ENCODE measurements around the gene SULT1A3.
A peak's percentile ranks its signal among the peaks of the same experiment; 100 is the strongest.
"Not testable (repeated sequence)": the region's sequence is repeated elsewhere in the genome, so short reads cannot be mapped to it uniquely, and the experiment has no call there.

Gene SULT1A3

DNA sequence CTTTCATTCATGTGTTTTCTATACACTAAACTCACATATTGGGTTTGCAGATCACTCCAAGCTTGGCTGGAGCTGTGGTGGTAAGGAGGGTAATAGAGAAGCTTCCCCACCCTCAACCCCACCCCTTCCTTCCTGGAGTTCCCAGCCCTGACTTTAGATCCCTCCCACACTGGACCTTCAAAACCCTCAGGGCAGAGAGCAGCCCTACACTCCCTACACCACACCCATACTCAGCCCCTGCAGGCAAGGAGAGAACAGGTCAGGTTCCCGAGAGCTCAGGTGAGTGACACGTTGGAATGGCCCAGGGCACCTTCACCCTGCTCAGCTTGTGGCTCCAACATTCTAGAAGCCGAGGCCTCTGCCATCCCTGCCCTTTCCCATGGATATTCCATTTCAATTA, at the start of gene SULT1A3:
TSS of gene SULT1A3 (plus strand) at position 207 of the 400 bp plus-strand sequence. CDS start 1,474 bp downstream, outside the sequence.
- DNase-seq: not testable (repeated sequence)

DNA sequence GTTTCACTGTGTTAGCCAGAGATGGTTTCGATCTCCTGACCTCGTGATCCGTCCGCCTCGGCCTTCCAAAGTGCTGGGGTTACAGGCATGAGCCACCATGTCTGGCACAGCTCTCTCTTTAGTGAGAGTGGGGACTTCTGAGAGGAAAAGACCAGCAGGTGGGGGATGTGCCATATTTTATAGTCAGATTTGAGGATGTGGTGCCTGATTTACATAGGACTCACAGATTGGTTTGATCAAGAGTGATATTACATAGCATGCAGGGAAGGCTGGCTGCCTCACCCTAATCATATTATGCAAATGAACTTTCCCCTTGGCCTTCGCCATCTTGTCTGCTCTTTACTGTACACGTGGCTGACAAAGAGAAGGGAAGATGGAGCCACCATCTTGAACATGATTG, 48.0 kb upstream of the SULT1A3 start:
- DNase-seq: no peak

DNA sequence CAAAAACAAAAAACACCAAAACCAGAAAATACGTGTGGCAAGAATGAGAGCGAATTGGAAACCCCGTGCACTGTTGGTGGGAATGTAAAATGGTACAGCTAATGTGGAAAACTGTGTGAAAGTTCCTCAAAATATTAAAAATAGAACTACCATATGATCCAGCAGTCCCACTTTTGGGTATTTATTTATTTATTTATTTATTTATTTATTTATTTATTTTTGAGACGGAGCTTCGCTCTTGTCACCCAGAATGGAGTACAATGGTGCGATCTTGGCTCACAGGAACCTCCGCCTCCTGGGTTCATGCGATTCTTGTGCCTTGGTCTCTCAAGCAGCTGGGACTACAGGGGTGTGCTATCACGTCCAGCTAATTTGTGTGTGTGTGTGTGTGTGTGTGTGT, 46.5 kb upstream of the SULT1A3 start:
- no peak for DNase-seq

DNA sequence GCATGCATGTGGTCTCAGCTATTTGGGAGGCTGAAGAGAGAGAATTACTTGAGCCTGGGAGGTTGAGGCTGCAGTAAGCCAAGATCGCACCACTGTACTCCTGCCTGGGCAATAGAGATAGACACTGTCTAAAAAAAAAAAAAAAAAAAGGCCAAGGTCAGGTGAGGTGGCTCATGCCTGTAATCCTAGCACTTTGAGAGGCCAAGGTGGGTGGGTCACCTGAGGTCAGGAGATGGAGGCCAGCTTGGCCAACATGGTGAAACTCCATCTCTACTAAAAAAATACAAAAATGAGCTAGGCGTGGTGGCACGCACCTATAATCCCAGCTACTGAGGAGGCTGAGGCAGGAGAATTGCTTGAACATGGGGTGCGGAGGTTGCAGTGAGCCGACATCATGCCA, 43.9 kb upstream of the SULT1A3 start:
- no peak for DNase-seq

GRCh38 chr16:30157214-30157613, 41.8 kb upstream of the SULT1A3 start:
- no peak for DNase-seq

DNA sequence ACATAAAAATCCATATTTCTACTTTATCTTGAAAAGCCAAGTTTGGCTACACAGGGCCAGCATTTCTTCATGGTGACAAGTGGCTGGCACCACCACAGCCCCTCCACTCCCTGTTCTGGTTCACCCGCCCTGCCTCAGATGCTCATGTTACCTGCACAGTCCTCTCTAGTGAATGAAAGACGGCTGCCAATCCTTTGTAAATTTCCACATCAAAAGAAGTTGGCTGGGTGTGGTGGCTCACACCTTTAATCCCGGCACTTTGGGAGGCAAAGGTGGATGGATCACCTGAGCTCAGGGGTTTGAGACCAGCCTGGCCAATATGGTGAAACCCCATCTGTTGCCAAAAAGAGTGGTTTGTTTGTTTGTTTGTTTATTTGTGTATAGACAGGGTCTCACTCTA, 35.5 kb upstream of the SULT1A3 start:
- DNase-seq: no peak

DNA sequence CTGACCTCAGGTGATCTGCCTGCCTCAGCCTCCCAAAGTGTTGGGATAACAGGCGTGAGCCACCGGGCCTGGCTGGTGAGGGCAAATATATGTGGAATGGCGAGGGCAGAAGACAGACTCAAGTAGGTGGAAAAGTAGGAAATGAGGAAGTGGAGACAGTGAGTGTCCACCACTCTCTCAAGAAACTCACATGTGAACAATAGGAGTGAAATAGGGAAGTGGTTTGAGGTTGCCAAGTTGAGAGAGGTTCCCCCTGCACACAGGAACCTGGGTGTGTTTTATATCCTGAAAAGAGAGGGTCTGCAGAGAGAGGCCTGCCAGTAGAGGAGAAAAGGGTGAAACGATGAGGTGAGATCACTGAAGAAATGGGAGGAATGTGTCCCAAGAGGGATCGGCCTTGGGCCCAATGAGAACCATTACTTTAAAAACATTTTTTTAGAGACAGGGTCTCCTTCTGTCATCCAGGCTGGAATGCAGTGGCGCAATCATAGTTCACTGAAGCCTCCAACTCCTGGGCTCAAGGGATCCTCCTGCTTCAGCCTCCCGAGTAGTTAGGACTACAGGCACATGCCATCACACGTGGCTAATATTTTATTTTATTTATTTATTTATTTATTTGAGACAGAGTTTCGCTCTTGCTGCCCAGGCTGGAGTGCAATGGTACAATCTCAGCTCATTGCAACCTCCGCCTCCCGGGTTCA, 32.7 kb upstream of the SULT1A3 start:
- peak in 2 of 14 donors; percentile 7 to 23 for DNase-seq

GRCh38 chr16:30168746-30169145, 30.3 kb upstream of the SULT1A3 start:
- DNase-seq: not testable (repeated sequence)

- not testable (repeated sequence) for DNase-seq
These were observed 29.6 kb upstream of the SULT1A3 start for GRCh38 chr16:30169416-30169815.

DNA sequence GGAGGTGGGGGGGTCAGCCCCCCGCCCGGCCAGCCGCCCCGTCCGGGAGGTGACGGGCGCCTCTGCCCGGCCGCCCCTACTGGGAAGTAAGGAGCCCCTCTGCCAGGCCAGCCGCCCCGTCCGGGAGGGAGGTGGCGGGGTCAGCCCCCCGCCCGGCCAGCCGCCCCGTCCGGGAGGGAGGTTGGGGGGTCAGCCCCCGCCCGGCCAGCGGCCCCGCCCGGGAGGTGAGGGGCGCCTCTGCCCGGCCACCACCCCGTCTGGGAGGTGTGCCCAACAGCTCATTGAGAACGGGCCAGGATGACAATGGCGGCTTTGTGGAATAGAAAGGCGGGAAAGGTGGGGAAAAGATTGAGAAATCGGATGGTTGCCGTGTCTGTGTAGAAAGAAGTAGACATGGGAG, 28.9 kb upstream of the SULT1A3 start:
- DNase-seq: not testable (repeated sequence)

- no peak for DNase-seq
These were observed 26.0 kb upstream of the SULT1A3 start for GRCh38 chr16:30173054-30173453.

DNA sequence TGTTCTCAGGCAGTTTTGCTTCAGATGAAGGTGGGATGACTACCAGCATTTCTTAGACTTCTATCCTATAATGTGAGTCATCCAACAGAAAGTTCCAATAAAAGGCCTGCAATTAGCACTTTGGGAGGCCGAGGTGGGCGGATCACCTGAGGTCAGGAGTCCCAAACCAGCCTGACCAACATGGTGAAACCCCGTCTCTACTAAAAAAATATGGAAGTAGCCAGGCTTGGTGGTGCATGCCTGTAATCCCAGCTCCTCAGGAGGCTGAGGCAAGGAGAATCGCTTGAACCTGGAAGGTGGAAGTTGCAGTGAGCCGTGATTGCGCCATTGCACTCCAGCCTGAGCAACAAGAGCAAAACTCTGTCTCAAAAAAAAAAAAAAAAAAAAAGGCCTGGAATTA, 22.2 kb upstream of the SULT1A3 start:
- DNase-seq: not testable (repeated sequence)

DNA sequence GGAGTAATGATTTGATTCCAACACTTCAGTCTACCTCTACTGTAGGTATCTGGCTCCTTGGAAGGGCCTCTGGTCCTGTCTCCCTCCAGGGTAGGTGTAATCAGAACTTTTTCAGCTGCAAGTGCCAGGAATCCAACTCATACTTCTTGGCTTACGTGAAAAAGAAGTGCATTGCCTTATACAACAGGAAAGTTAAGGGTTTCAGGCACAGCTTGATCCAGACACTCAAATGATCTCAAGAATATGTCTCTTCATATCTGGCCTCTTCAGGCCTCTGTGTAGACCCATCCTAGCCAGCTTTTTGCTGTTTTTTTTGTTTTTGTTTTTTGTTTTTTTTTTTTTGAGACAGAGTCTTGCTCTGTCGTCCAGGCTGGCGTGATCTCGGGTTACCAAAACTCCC, 19.9 kb upstream of the SULT1A3 start:
- DNase-seq: no peak

DNA sequence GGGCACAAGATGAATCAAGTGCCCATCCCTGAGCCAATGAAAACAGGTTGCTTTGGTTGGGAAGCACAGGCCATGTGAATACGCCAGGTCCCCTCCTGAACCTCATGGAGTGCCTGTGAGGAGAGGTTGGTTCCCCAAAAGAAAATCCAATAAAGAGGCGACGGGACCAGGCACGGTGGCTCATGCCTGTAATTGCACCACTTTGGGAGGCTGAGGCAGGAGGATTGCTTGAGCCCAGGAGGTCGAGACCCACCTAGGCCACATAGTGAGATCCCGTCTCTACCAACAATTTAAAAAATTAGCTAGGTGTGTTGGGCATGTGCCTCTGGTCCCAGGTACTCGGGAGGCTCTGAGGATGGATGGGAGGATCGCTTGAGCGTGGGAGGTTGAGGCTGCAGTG, 19.1 kb upstream of the SULT1A3 start:
- DNase-seq: no peak

DNA sequence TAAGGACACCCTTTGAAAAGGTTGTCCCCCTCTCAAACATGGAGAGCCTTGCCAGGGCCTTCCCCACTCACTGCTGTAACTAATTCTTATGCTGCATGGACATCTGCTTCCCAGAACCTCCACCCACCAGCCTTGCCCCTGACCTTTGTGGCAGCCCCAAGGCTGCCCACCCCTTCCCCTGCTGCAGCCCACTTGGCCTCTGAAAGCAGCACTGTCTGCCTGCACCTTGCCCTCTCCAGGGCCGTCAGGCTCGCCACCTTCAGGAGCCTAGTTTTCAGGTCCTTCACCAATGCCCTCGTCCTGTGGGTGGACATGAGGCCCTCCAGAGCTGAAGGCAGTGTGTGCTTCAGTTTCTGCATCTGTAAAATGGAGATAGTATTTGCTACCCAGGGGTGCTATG, 18.3 kb upstream of the SULT1A3 start:
- DNase-seq: no peak

GRCh38 chr16:30183233-30184095, 15.6 kb upstream of the SULT1A3 start, which contains the start of gene CORO1A:
Gene CORO1A (plus strand): TSS chr16:30183602. CDS start chr16:30185210, 1,608 bp downstream.
- peak in 12 of 14 donors; percentile 17 to 81 (median 60) for DNase-seq

DNA sequence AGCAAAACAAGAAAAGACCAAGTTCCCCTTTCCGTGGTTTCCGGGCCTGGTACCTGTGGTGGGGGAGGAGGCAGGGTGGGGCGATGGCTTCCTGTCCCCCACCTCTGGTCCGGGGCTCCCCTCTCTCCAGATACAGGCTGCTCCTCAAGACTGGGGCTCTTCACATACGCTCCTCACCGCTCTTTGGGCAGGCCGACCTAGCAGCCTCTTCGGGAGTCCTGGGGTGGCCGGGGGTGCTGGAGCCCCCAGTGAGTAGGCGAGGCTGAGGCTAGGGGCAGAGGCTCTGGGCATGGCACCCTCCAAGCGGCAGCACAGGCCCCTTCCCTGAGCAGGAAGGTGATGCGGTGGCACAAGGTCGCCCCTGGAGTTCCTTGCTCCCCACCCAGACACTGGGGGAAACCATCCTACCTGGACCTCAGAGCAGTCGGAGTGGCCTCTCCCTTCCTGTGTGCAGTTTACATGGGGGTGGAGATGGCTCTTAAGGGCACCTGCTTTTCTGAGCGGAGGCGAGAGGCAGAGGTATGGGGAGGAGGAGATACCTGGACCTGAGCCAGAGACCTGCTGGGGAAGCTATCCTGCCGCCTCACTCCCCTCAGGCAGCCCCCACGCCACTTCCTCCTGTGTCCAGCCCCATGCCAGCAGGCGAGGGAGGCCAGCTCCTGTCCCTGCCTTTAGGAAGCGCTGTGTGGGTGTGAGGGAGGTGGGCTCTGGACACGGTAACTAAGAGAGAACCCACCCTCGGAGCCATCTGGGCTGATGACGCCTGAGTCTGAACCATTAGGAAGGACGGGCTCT, 14.8 kb upstream of the SULT1A3 start:
- peak in 5 of 14 donors; percentile 6 to 33 (median 23) for DNase-seq

- DNase-seq: no peak
These were observed 14.0 kb upstream of the SULT1A3 start for GRCh38 chr16:30184891-30185682.

GRCh38 chr16:30185683-30186421, 13.2 kb upstream of the SULT1A3 start:
- peak in 8 of 14 donors; percentile 7 to 57 (median 42) for DNase-seq

DNA sequence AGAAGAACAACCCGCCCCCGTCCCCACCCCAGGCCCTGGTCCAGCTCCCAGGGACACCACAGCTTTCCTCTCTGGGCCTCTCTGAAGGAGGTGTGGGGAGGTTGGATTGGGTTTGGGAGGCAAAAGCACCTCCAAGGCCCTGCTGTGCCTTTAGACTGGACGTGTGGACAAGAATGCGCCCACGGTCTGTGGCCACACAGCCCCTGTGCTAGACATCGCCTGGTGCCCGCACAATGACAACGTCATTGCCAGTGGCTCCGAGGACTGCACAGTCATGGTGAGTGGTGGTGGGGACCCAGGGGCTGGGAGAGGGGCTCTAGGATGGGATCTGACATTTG, 12.6 kb upstream of the SULT1A3 start:
- no peak for DNase-seq

Measured in C1 segment of cervical spinal cord (tissue), 14 donors.